LNCaP clone FGC (cell line): Measurements from ENCODE around the gene CSF1.

ENCODE experiments used
- DNase-seq: peaks from one replicate; pipeline ENCODE4 v3.0.0-alpha.2; 2011; ENCODE audit warnings: low read depth
- H3K4me3 ChIP-seq: 2 replicates; pipeline ENCODE4 v1.5.1; 2011; ENCODE audit warnings: mild to moderate bottlenecking, low read depth, low read length, control low read depth
- TF ChIP-seq, protein P1 (sequence below): IDR thresholded peaks from 2 replicates; pipeline ENCODE4 v1.5.1; 2012; ENCODE audit warnings: mild to moderate bottlenecking; ENCODE audit not compliant: control insufficient read depth, insufficient read depth; ENCODE audit errors: extremely low read depth

Gene CSF1

DNA sequence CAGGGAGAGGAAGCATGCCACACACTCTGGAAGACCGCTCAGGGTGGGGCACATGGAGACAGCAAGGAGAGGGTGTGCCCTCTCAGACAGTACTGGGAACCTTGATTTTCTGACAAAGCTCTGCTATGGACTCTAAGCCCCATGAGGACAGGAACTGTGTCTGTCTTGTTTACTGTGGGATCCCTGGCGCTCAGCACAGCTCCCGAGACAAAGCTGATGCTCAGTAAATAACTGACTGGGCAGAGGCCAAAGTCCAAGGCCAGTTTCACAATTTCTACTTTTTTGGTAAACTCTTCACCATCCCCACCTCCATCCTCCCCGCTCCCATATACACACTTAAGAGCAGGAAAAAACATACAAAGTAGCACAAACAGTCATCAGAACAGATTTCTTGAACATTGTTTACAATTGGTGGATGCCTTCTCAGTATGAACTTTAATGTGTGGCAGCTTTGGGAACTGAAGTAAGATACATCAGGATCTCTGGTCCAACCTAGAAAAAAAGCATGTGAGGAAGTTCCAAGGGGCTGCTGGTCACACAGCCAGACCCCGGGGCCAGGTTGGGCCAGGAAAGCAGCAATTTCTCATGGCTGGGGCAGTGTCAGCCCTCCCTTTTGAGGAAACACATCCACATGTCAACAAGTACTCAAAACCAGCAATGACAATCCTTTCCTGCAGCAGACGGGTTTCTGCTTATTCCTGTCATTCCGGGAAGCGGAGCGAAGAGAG, 68.3 kb downstream of the CSF1 start:
- no peak overlapping the region for H3K4me3 ChIP-seq
- DNase-seq: no peak
- TF ChIP-seq, protein P1, sequence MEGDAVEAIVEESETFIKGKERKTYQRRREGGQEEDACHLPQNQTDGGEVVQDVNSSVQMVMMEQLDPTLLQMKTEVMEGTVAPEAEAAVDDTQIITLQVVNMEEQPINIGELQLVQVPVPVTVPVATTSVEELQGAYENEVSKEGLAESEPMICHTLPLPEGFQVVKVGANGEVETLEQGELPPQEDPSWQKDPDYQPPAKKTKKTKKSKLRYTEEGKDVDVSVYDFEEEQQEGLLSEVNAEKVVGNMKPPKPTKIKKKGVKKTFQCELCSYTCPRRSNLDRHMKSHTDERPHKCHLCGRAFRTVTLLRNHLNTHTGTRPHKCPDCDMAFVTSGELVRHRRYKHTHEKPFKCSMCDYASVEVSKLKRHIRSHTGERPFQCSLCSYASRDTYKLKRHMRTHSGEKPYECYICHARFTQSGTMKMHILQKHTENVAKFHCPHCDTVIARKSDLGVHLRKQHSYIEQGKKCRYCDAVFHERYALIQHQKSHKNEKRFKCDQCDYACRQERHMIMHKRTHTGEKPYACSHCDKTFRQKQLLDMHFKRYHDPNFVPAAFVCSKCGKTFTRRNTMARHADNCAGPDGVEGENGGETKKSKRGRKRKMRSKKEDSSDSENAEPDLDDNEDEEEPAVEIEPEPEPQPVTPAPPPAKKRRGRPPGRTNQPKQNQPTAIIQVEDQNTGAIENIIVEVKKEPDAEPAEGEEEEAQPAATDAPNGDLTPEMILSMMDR: no peak

DNA sequence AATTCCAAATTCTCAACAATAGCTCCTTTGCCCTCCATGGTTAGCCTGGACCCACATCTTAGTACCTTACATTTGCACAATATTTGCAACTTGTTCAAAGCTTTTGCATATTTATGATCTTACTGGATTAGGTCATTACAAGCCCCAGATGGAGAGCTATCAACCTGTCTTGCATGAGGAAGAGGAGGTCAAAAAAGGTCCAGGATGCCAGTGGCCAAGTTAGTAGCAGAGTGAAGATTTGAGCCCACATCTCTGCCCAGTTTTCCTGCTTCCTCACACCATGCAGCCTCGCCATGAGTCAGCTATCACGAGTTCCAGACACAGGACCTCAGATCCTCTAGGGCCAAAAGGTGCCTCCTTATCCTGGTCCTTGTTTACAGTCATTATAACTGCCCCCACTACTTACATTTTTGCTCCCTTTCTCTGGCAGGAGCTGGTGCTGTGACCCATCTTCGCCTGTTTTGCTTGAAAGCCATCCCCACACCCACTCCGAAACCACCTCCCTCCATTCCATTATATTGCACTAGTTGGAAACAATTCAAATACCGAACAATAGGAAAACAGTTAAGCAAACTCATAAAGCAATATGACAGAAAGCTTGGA, 68.9 kb downstream of the CSF1 start:
- DNase-seq: no peak
- H3K4me3 ChIP-seq: no peak overlapping the region
- TF ChIP-seq, protein P1: no peak
